Muscle layer of colon (tissue), 2 donors: Measurements from ENCODE around the gene ADISSP.

Experiments used
- H3K27ac ChIP-seq: one replicate; pipeline ENCODE4 v1.7.0; 2013; ENCODE audit warnings: low read depth, mild to moderate bottlenecking, low read length, moderate library complexity
- H3K27me3 ChIP-seq, 2 donors: one replicate each; pipeline ENCODE4 v1.7.0; 2013; ENCODE audit warnings: low read length in 2 of 2, mild to moderate bottlenecking in 2 of 2; ENCODE audit not compliant: insufficient read depth in 2 of 2, control insufficient read depth in 1 of 2
- H3K36me3 ChIP-seq: one replicate; pipeline ENCODE4 v1.7.0; 2013; ENCODE audit warnings: mild to moderate bottlenecking, low read length; ENCODE audit not compliant: insufficient read depth
- H3K4me1 ChIP-seq: one replicate; pipeline ENCODE4 v1.7.0; 2013; ENCODE audit warnings: mild to moderate bottlenecking, low read length; ENCODE audit not compliant: insufficient read depth
- H3K4me3 ChIP-seq, 2 donors: one replicate each; pipeline ENCODE4 v1.7.0; 2013; ENCODE audit warnings: low read length in 2 of 2, low read depth in 1 of 2, mild to moderate bottlenecking in 1 of 2, moderate library complexity in 1 of 2
- H3K9ac ChIP-seq: one replicate; pipeline ENCODE4 v1.7.0; 2013; ENCODE audit warnings: low read length
- H3K9me3 ChIP-seq: one replicate; pipeline ENCODE4 v1.7.0; 2013; ENCODE audit warnings: mild to moderate bottlenecking, low read length
- donor health status: abdominal sarcoma.
- donor health status: Adenocarcinoma of cecum.

ADISSP gene

DNA sequence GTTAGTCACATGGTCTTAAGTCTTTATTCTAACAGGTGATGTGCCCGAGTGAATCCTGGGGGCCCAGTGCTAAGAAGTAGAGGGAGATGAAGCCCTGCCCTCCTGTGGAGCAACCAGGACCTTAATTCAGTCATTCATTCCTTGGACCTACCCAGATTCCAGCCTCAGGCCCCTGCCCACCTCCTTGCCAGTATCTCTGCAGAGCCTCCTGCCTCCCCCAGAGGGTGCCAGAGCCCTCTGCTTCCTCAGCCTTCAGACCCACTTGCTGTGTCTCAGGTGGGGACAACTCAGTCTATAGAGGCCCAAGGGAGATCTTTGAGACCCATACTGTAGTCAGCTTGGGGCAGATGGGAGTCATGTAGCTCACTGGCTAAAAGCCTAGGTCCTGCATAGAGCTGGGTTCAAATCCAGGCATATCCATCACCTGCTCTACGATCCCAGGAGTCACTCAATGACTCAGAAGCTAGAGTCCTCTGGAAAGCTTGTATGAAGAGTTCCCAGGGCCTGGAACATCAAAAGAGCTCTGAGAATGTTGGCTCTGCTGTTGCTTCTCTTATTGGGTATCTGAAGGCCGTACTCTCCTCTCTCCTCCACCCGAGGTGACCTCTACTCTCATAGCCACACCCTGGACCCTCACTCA lies 51.2 kb downstream of the ADISSP start:
- no peaks in the 10 kb centered on the region for H3K9me3 ChIP-seq
- H3K9ac ChIP-seq: no peak overlapping the region
- H3K27me3 ChIP-seq: no peaks in the 10 kb centered on the region
- H3K36me3 ChIP-seq: no peaks in the 10 kb centered on the region
- no peak overlapping the region for H3K4me3 ChIP-seq
- no peak overlapping the region for H3K27ac ChIP-seq
- no peaks in the 10 kb centered on the region for H3K4me1 ChIP-seq

DNA sequence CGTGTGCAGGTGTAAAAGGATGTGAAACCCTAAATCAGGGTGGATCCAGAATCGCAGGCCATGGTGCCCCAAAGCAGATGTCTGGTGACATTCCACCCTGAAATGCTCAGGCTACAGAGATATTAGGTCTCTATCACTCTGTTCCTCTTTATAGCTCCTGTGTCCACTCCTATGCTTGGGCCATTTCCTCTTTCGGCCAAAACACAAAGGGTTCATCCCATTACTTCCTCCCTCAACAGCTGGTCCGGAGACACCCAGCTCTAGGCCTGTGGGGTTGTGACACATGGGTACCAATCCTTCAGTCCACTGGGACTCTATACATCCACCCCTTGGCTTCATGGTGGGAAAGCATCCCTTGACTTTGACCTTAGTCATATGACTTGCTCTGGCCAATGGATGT lies 53.5 kb downstream of the ADISSP start:
- Histone ChIP-seq H3K27me3 (no peaks in the 10 kb centered on the region), H3K9me3 (no peaks in the 10 kb centered on the region), H3K36me3 (no peaks in the 10 kb centered on the region), H3K4me1 (peaks cover 11% of the 10 kb centered on the region), H3K9ac (no peak overlapping the region), H3K27ac (no peak overlapping the region), H3K4me3 (no peak overlapping the region)

DNA sequence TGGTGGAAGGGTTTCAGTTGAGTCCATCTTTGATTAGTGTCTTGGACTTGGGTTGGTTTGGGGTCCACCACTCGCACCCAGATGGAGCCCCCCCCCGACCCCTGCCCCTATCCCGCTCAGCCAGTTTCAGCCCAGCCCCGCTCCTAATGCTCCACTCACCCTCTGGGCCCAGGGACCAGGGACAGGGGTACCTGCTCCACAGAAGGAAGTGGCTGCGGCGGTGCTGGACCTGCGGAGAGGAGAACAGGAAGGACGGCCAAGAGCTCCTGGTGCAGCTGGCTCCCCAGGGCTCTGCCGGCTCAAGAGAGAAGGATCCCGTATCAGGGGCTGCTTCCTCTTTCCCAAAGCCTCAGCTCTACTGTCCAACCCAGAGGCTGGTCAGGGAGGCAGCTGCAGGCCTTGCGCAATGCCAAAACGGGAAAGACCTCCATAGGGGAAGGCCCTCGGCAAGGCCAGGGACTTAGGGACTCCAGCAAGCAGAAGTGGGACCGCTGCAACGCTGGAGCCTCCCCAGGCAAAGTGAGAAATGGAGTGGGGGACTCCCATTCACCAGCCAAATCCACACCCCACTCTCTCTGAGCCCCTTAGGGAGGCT lies 55.2 kb downstream of the ADISSP start, which contains the start of gene SIGLEC1:
Gene SIGLEC1 (minus strand): TSS at position 322 of the 595 bp plus-strand sequence. CDS start 5,472 bp downstream, outside the sequence.
- Histone ChIP-seq H3K9me3 (no peaks in the 10 kb centered on the region), H3K27ac (no peak within 1 kb of the TSS), H3K27me3 (no peaks in the 10 kb centered on the region), H3K9ac (no peak within 1 kb of the TSS), H3K4me1 (peaks cover 11% of the 10 kb centered on the region), H3K4me3 (no peak within 1 kb of the TSS), H3K36me3 (no peaks in the 10 kb centered on the region)

DNA sequence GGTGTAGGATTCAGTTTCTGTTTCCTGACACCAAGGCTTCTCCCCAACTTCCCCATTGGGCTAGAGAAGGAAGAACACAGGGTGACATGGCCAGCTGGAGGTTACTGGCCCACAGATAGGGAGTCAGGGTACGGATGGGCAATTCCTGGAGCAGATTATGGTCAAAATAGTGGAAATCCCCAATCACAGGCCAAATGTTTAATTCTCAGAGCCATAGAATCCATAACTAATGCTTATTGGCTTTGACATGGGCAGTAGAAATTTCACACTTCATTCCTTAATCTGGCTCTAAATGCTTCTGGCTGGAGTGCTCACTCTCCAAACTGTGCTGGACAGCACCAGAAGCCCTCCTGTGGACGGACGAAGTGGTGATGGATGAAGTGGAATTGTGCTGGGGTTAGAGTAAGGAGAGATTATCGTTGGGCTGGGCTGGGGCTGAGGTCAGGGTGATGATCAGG lies 56.0 kb downstream of the ADISSP start:
- Histone ChIP-seq H3K9me3 (no peaks in the 10 kb centered on the region), H3K9ac (no peak overlapping the region), H3K27ac (no peak overlapping the region), H3K4me1 (peaks cover 11% of the 10 kb centered on the region), H3K36me3 (no peaks in the 10 kb centered on the region), H3K27me3 (no peaks in the 10 kb centered on the region), H3K4me3 (no peak overlapping the region)

DNA sequence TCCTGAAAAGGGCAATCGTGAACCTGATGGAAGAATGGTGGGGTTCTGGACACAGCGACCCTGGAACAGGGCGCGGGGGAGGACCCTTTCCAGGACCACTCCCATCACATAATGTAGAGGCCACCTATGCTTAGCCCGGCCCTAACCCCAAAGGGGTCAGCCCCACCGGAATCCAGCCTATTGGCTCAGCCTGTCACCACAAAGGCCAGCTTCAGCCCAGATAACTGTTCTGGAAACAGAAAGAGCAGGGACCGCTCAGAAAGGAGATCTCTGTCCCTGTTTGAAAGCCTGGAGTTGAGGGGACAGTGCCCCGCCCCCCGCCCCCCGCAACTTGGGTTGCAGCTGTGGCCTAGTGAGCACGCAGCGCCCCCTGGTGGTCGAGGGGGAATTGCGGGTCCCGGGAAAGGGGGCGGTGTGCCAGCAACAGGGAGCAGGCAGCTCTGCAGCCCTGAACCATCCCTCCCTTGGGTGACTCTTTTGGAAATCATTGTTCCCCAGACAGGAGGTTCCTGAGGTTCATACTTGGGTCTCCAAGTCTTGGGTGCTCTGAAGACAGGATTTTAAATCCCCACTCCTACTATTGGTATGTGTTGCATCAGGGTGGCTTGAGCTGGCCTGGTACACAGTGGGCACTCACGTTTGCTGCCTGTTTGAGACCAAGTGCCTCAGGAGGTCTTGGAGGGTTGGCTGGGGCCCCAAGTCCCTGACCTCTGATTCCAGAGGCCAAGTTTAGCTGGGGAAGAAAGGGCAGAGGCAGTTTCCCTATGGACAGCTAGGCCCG lies 56.7 kb downstream of the ADISSP start:
- no peak overlapping the region for H3K27ac ChIP-seq
- peak overlapping the region in 1 of 2 donors; percentile 0 for H3K4me3 ChIP-seq
- no peaks in the 10 kb centered on the region for H3K9me3 ChIP-seq
- H3K9ac ChIP-seq: no peak overlapping the region
- no peaks in the 10 kb centered on the region for H3K36me3 ChIP-seq
- H3K4me1 ChIP-seq: peaks cover 11% of the 10 kb centered on the region
- no peaks in the 10 kb centered on the region for H3K27me3 ChIP-seq

DNA sequence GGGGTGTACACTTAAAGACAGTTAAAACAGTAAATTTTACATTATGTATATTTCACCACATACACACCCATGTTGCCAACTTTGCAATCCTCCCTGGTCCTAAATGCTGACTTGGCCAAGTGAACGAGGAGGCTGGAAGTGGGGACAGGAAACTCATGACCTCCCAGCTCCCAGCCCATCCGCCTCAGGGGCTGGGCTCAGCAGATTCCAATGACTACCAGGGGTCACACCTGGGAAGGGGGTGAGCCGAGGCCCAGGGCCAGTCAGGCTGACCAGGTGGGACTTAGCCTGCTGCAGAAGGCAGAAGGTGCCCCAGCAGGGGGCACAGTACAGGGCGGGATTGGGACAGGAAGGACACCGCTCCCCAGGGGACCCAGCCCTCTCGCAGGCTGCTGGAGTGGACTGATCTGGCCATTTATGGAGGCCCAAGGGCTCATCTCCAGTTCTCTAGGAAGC lies 57.5 kb downstream of the ADISSP start:
- H3K9ac ChIP-seq: no peak overlapping the region
- H3K27me3 ChIP-seq: no peaks in the 10 kb centered on the region
- H3K9me3 ChIP-seq: no peaks in the 10 kb centered on the region
- H3K4me3 ChIP-seq: peak overlapping the region in 1 of 2 donors; percentile 0
- H3K27ac ChIP-seq: no peak overlapping the region
- H3K36me3 ChIP-seq: no peaks in the 10 kb centered on the region
- H3K4me1 ChIP-seq: peaks cover 11% of the 10 kb centered on the region

DNA sequence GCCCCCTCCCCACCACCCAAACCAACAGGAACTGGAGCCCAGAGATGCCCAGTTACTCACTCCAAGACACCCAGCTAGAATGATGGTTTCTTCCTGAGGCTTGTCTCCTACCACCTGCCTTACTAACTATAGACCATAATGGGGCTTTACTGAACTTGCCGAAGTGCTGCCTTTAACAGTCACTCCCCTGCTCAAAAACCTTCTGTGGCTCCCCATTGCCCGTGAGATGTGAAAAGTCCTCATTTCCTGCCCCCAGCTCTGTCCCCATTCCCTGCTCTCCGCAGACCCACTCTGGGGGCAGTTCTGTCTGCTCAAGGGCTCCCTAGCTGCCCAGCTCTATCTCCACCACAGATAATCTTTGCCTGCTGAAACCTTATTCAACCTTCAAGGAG lies 60.0 kb downstream of the ADISSP start:
- no peaks in the 10 kb centered on the region for H3K36me3 ChIP-seq
- no peak overlapping the region for H3K9ac ChIP-seq
- no peak overlapping the region for H3K4me3 ChIP-seq
- no peaks in the 10 kb centered on the region for H3K27me3 ChIP-seq
- no peaks in the 10 kb centered on the region for H3K9me3 ChIP-seq
- peaks cover 11% of the 10 kb centered on the region for H3K4me1 ChIP-seq
- H3K27ac ChIP-seq: no peak overlapping the region

DNA sequence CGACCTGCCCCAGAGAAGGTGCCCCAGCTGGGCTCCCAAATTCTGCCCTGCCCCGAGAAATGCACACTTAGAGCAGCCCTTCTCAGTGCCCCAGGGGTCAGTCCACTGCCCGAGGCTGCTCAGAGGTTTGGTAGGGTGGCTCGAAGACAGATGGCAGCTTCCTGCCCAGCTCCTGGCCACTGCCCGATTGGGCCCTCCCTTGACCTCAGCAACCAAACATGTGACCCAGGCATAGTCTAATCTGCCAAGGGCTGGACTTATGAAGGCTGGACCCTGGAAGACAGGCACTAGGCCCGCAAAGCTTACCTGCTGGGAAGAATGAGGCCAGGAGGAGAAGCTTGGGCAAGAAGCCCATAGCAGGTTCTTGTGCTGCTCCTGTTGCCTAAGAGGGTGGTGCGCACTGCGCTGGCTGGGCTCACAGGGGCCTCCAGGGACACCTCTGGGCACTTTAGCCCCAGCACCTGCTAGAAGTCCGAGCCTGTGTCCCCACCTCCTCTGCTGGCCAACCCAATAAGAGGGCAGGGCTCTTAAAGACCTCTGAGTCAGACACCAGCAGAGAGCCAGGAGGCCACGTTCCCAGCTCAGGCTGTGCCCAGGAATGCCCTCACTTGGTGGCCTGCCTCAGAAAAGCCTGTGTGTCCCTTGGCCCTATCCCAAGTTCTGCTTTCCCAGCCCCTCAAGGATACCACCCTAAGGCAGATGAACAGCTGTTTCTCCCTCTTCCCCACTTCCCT lies 60.6 kb downstream of the ADISSP start:
- H3K4me1 ChIP-seq: peaks cover 11% of the 10 kb centered on the region
- no peak overlapping the region for H3K9ac ChIP-seq
- no peaks in the 10 kb centered on the region for H3K36me3 ChIP-seq
- H3K27ac ChIP-seq: no peak overlapping the region
- no peaks in the 10 kb centered on the region for H3K9me3 ChIP-seq
- H3K27me3 ChIP-seq: no peaks in the 10 kb centered on the region
- H3K4me3 ChIP-seq: no peak overlapping the region

DNA sequence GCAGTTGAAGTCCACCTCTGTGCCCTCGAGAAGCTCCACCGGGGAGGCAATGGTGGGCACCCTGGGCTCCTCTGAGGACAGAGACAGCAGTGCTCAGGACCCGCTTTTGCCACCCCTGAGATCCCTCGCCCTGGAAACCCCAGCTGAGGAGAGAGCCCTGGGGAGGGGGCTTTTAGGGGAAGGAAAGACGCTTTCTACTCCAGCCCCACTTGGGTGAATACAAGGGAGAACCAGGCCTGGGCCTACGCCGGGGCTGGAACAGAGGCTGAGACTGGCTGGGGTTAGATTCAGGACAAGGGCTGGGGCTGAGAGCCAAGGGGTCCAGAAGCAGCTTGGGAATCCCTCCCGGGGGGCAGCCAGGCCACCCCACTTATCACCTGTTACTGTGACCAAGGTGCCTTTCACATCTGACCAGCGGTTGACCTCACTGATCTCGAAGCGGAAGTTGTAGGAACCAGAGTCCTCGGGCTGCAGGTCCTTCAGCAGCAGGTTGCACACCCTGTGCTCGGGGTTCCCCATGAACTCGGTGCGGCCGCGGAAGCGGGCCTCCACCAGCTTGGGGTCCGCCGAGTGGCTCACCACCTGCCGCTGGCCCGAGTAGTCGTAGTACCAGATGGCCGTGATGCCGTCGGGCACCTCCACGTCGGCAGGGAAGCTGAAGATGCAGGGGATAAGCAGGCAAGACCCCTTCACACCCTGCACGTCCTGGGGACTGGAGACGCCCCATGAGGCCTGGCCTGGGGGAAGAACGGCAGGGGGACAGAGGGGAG lies 61.4 kb downstream of the ADISSP start:
- peaks cover 10% of the 10 kb centered on the region for H3K4me1 ChIP-seq
- H3K27me3 ChIP-seq: no peaks in the 10 kb centered on the region
- H3K9ac ChIP-seq: no peak overlapping the region
- H3K36me3 ChIP-seq: no peaks in the 10 kb centered on the region
- H3K4me3 ChIP-seq: no peak overlapping the region
- H3K27ac ChIP-seq: no peak overlapping the region
- no peaks in the 10 kb centered on the region for H3K9me3 ChIP-seq

DNA sequence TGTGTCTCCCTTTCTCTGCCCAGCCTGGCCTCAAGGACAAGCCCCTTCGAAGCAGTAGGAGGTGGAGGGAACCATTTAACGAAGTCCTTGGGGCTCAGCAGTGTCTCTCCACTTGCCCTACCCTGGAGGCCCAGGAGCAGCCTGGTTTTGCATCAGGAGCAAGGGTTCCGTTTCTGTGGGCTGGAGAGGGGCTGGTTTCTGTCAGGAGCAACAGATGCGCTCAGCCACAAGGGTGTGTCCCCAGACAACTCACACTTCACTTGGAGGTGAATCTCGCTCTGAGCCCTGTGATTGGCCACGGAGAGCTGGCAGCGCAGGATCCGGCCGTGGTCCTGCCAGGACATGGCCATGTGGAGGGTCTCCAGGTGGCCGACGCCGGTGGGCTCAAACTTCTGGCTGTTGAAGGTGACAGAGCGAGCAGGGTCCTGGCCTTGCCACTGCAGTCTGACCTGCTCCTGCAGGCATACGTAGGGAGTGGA lies 62.0 kb downstream of the ADISSP start:
- Histone ChIP-seq H3K9me3 (no peaks in the 10 kb centered on the region), H3K36me3 (no peaks in the 10 kb centered on the region), H3K4me3 (no peak overlapping the region), H3K27ac (no peak overlapping the region), H3K9ac (no peak overlapping the region), H3K4me1 (peaks cover 4% of the 10 kb centered on the region), H3K27me3 (no peaks in the 10 kb centered on the region)
